A172 (cell line): ENCODE data around the gene GNG10. TPM values are rescaled to one million over a fixed set of nuclear protein-coding genes. Genes with fewer than 3 reads are reported as not detected.
"Not testable (repeated sequence)": the region's sequence is repeated elsewhere in the genome, so short reads cannot be mapped to it uniquely, and the experiment has no call there.

Experiments used
- DNase-seq: peaks from one replicate; pipeline ENCODE4 v3.0.0-alpha.2; 2015; ENCODE audit warnings: low spot score
- total RNA-seq: library from RNA; depleted of rRNA; stranded (reverse); fragments of >200 nt; shearing (Covaris generic); gene quantifications from 2 replicates; pipeline ENCODE4 v1.2.3, GENCODE V29; 2014; rRNA removed

Gene GNG10
- total RNA-seq: 114 and 140 TPM in 2 replicates

DNA sequence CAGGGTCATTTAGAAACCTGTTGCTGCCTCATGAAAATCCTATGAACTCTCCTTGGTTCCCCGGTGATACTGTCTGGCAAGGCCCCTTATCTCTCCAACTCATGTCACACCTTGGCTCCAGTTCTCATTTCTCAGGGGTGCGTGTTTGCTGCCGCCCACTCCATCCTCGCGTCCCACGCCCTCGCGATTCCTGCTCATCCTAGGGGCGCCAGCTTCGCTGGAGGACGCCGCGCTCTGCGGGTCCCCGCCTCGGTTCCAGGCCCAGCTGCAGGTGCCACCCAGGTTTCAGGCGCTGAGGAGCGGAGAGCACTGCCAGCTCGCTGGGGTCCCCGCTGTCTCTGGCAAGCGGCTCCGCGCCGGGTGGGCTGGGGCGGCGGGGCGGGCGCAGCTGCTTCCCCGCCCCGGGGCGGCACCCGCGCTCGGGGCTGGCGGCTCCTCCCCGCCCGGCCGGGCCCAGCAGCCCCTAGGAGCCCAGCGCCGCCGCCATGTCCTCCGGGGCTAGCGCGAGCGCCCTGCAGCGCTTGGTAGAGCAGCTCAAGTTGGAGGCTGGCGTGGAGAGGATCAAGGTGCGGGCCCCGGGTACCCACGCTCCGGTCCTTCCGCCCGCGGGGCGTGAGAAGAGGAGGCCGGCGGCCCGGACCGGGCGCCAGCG lies at the start of gene GNG10:
Gene GNG10, plus strand, starts transcription at position 456 of the 652 bp plus-strand sequence. Its CDS starts 30 bp downstream, at position 486.
- peak; percentile 30 for DNase-seq

- DNase-seq: no peak
These were observed 47.9 kb upstream of the GNG10 start for GRCh38 chr9:111613436-111614040.

DNA sequence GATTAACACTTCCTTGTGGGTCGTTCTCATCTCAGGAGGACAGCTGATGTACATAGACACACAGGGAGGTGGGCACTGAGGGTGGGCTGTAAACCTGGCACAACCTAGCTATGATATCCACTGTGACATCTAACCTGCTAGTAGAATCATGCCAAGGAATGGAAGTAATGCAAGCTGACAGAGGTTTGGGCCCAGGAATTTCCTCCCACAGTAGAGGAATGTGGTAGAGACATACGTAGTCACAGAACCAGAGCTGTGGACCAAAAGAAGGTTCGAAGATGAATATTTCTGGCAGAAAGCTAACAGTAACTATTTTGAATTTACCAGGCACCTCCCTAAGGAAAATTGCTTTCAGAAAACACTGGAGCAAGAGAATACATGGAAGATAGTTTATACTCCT lies 45.5 kb upstream of the GNG10 start:
- DNase-seq: no peak

GRCh38 chr9:111617349-111617748 lies 44.1 kb upstream of the GNG10 start:
- DNase-seq: not testable (repeated sequence)

DNA sequence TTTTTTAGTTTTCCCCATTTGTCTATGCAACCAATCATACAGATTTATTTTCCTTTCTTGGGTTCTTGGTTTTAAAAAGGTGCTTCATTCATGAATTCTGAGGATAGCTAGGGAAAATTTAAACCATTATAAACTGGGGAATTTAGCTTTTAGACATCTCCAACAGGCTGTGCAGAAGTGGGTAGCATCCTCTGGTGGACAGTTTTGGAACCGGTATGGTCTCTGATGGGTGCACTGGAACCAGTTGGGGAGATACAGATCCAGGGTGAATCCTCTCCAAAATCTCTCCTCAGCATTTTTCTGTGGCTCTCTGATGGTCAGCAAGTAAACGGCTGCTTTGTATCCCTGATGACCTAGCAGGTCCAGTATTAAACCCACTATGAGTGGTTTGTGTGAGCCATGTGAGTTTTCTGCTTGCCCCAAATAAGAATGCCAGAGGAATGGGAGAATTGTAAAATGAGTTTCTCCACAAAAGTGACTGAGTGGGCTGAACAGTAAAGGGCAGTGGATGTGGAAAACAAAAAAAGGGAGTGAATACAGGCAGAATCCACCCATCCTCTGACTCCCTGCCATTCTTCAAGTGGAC lies 39.4 kb upstream of the GNG10 start:
- peak; percentile 26 for DNase-seq

DNA sequence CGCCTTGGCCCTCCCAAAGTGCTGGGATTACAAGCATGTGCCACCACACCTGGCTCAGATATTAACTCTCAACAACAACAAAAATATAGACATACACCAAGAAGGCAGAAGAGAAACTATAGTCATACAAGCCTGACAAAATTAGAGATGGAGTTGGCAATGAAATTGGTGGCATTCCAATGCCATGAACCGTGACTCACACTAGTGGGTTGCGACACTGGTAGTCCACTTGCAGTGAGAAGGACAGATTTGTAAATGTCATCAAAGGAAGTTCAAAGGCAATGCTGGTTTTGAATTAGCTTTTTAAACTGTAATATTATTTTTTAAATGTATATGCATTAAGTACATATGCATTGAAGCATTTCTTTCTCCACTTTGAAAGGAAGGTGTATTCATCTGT lies 38.8 kb upstream of the GNG10 start:
- DNase-seq: peak; percentile 81

DNA sequence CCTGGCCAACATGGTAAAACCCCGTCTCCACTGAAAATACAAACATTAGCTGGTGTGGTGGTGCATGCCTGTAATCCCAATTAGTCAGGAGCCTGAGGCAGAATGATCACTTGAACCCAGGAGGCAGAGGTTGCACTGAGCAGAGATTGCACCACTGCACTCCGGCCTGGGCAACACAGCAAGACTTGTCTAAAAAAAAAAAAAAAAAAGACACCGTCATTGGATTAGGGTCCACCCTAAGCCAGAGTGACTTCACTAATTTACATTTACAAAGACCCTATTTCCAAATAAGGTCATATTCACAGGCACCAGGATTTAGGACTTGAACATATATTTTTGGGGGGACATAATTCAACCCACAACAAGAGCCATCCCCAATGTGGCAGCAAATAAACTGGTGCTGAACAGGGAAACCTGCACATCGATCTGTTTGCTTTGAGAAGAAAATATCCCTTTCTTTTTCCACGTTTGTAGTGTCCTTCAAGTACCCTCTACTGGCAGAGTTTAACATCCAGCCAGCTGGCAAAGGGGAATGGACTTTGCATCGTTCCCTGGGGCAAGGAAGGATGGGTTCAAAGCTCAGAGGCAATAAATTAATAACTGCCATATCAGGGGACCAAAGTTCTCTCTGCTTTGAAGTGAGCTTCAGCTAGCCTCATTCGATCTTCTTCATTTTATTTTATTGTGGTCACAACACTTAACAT lies 34.0 kb upstream of the GNG10 start:
- DNase-seq: no peak

GRCh38 chr9:111628411-111628810 lies 33.0 kb upstream of the GNG10 start:
- DNase-seq: no peak

GRCh38 chr9:111630182-111630963 lies 31.0 kb upstream of the GNG10 start:
- no peak for DNase-seq

DNA sequence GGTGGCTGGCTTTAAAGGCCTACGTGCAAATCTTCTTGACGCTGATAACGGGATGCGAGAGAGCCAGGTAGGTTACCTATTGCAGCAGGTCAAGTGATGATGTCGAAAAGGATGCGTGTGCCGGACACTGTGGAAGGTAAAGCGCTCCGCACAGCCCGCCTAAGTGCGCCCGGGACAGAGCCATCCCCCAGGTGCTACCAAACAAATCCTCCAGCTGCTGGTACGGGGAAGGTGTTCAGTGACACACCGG lies 30.5 kb upstream of the GNG10 start:
- no peak for DNase-seq

DNA sequence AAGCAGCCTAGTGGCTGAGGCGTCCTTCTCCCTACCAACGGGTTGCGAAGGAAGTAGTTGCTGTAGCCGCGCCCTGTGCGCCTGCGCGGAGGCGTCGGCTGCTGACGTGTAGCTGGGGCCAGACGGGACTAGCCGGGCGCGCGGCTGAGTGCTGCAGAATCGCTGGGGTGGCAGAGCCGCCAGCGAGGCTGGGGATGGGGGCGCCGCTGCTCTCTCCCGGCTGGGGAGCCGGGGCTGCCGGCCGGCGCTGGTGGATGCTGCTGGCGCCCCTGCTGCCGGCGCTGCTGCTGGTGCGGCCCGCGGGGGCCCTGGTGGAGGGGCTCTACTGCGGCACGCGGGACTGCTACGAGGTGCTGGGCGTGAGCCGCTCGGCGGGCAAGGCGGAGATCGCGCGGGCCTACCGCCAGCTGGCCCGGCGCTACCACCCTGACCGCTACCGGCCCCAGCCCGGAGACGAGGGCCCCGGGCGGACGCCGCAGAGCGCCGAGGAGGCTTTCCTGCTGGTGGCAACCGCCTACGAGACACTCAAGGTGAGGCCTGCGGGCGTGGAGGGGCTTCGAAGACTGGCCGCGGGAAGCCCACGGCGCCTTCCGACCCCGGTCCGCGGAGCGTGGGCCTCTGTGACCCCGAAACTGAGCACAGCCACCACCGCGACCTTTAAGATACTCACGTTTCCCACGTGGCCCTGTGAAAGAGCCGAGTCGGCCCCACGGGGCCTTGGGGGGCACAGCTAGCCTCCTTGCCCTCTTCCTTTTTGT lies 30.0 kb upstream of the GNG10 start, which contains the start of gene DNAJC25:
Gene DNAJC25, plus strand, starts transcription at position 121 of the 758 bp plus-strand sequence. Its CDS starts 74 bp downstream, at position 195.
- DNase-seq: peak; percentile 98

DNA sequence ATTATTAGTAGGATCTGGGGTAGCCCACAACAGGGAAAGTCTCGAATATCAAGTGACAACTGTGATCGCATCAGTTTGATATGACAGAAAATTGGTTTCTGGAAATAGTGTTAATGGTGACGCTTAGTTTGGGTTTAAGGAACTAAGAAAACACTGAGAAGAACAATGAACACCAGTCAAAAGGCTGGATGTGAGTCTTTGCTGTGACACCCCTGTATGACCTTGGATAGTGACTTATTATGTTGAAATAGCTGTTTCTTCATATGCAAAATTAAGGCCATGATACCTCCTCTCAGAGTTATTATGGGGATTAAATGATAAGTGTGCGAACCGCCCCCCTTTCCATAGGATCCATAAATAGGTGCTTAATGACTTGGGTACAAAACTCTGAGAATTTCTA lies 29.3 kb upstream of the GNG10 start:
- no peak for DNase-seq

DNA sequence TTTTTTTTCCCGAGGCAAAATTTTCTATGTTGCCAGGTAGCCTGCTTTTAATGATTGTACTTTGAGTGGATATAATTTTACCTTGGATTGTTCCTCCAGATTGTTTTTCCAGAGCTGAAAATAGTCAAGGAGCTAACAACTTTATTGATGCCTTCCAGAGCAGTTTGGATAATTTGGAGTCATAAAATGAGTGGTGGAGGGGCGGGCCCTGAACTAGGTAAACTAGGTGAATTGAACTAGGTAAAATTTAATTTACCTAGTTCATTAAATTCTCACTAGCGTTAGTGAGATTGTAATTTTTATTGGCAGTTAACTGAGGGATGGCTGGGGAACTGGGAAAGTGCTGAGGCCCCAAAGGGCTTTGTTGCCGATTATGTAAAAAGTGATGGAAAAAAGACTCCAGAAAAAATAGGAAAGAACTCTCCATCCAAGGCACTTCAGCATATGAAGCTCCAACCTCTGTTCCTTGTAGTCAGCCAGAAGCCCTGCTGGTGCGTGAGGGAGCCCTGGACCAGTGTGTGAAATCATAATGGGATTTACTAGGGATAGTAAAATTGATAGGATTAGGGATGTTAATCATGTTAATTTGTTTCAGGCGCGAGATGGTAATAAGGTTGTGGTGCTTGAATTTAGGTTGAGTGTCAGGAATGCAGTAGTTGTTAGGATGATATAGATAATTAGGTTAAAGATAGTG lies 28.6 kb upstream of the GNG10 start:
- DNase-seq: no peak

- no peak for DNase-seq
These were observed 28.0 kb upstream of the GNG10 start for GRCh38 chr9:111633389-111633736.

GRCh38 chr9:111634860-111635259 lies 26.5 kb upstream of the GNG10 start:
- DNase-seq: no peak

DNA sequence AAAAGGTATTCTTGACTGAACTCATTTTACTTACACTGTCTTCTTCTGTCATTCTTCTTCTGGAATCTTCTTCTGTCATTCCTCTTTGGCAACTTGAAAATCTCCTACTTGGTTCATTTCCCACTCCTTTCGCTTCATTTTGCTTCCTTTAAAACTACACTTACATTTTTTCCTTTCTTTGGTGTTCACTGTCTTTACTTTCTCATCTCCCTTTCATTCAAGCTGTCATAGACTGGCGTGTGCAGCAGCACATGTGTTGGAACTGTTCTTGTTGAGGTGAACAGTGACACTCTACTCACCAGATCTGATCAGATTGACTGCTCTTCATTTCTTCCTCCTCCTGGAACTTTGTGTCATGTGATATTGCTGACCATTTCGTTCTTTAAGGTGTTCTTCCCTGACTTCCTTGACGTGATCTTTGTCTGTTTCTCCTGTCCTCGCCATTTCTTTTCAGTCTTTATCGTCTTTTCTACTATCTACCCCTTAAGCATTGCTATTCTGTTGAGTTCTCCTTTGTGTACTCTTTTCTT lies 23.9 kb upstream of the GNG10 start:
- DNase-seq: no peak

- DNase-seq: no peak
These were observed 17.1 kb upstream of the GNG10 start for GRCh38 chr9:111644195-111644772.

- DNase-seq: no peak
These were observed 15.6 kb upstream of the GNG10 start for GRCh38 chr9:111645806-111646205.

- DNase-seq: no peak
These were observed 15.0 kb upstream of the GNG10 start for GRCh38 chr9:111646417-111646816.

DNA sequence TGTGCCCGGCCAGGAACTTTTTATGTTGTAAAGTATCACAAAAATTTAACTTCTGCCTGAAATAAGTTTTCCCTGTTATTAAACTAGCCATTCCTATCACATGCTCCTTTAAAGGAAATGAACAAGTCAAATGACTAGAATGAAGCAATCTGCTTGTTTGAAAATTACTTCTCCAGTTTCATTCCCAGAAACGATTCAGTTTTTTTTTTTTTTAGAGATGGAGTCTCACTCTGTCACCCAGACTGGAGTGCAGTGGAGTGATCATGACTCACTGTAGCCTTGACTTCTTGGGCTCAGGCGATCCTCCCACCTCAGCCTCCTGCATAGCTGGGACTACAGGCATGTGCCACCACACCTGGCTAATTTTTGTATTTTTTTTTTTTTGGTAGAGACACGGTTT lies 13.3 kb upstream of the GNG10 start:
- DNase-seq: no peak
